Measurements from ENCODE around the gene DPP10.
"Not testable (repeated sequence)": the region's sequence is repeated elsewhere in the genome, so short reads cannot be mapped to it uniquely, and the experiment has no call there.

DPP10 gene

GRCh38 chr2:114507744-114508143 lies 65.3 kb downstream of the DPP10 start:
- FAIRE-seq (no peak), DNase-seq (ENCODE audit: low spot score) (no peak)

GRCh38 chr2:114515882-114516281 lies 73.4 kb downstream of the DPP10 start:
- DNase-seq (ENCODE audit: low spot score) = no peak

GRCh38 chr2:114517580-114517979 lies 75.1 kb downstream of the DPP10 start:
- no peak for DNase-seq (ENCODE audit: low spot score)
- no peak for FAIRE-seq

More at GRCh38 chr2:114515882-114516281, 73.4 kb downstream of the DPP10 start:
- no peak for FAIRE-seq

- no peak for DNase-seq (ENCODE audit: low spot score)
- FAIRE-seq = no peak
Observed at GRCh38 chr2:114518738-114519137, 76.3 kb downstream of the DPP10 start.

GRCh38 chr2:114522612-114523011 lies 80.2 kb downstream of the DPP10 start:
- not testable (repeated sequence) for DNase-seq (ENCODE audit: low spot score); FAIRE-seq

GRCh38 chr2:114525955-114526354 lies 83.5 kb downstream of the DPP10 start:
- FAIRE-seq (no peak), DNase-seq (ENCODE audit: low spot score) (no peak)

- DNase-seq (ENCODE audit: low spot score) = no peak
- FAIRE-seq = no peak
Observed at GRCh38 chr2:114526841-114527240, 84.4 kb downstream of the DPP10 start.

GRCh38 chr2:114527330-114527983 lies 85.0 kb downstream of the DPP10 start:
- no peak for DNase-seq (ENCODE audit: low spot score)

GRCh38 chr2:114534116-114535084 lies 92.0 kb downstream of the DPP10 start:
- DNase-seq (ENCODE audit: low spot score) (no peak), FAIRE-seq (no peak)

More at GRCh38 chr2:114527330-114527983, 85.0 kb downstream of the DPP10 start:
- FAIRE-seq = peak; percentile 58

- DNase-seq (ENCODE audit: low spot score) = no peak
- no peak for FAIRE-seq
Observed at GRCh38 chr2:114537777-114538176, 95.3 kb downstream of the DPP10 start.

GRCh38 chr2:114542695-114543094 lies 100.3 kb downstream of the DPP10 start:
- DNase-seq (ENCODE audit: low spot score) = no peak

GRCh38 chr2:114543236-114543766 lies 100.9 kb downstream of the DPP10 start:
- no peak for FAIRE-seq
- no peak for DNase-seq (ENCODE audit: low spot score)

More at GRCh38 chr2:114542695-114543094, 100.3 kb downstream of the DPP10 start:
- FAIRE-seq = no peak

- FAIRE-seq (no peak), DNase-seq (ENCODE audit: low spot score) (no peak)
Observed at GRCh38 chr2:114545052-114545451, 102.6 kb downstream of the DPP10 start.

- FAIRE-seq = peak; percentile 5
Observed at GRCh38 chr2:114546531-114546930, 104.1 kb downstream of the DPP10 start.

GRCh38 chr2:114548151-114548550 lies 105.7 kb downstream of the DPP10 start:
- DNase-seq (ENCODE audit: low spot score) (no peak), FAIRE-seq (no peak)

More at GRCh38 chr2:114546531-114546930, 104.1 kb downstream of the DPP10 start:
- no peak for DNase-seq (ENCODE audit: low spot score)

- FAIRE-seq (no peak), DNase-seq (ENCODE audit: low spot score) (no peak)
Observed at GRCh38 chr2:114550364-114550763, 107.9 kb downstream of the DPP10 start.

- FAIRE-seq (no peak), DNase-seq (ENCODE audit: low spot score) (peak; percentile 74)
Observed at GRCh38 chr2:114550895-114551793, 108.7 kb downstream of the DPP10 start.

- FAIRE-seq = no peak
- no peak for DNase-seq (ENCODE audit: low spot score)
Observed at GRCh38 chr2:114553027-114553426, 110.6 kb downstream of the DPP10 start.

- FAIRE-seq (no peak), DNase-seq (ENCODE audit: low spot score) (no peak)
Observed at GRCh38 chr2:114569166-114569565, 126.7 kb downstream of the DPP10 start.

GRCh38 chr2:114577657-114578056 lies 135.2 kb downstream of the DPP10 start:
- FAIRE-seq (no peak), DNase-seq (ENCODE audit: low spot score) (no peak)

- DNase-seq (ENCODE audit: low spot score) (no peak), FAIRE-seq (no peak)
Observed at GRCh38 chr2:114579542-114579941, 137.1 kb downstream of the DPP10 start.
